GM23248 (cell line): ENCODE measurements around the gene AKAP13. TPM values are rescaled to one million over a fixed set of nuclear protein-coding genes. Genes with fewer than 3 reads are reported as not detected.

Experiments used
- DNase-seq: peaks from one replicate; pipeline ENCODE4 v3.0.0-alpha.2; 2015
- H2AFZ ChIP-seq: fragments of 200-600 bp; sonication (generic); 2 replicates; pipeline ENCODE4 v1.6.1; 2016; ENCODE audit warnings: antibody characterized with exemption
- H3F3A ChIP-seq: fragments of 200-600 bp; sonication (generic); 2 replicates; pipeline ENCODE4 v1.6.1; 2016; ENCODE audit warnings: mild to moderate bottlenecking, antibody characterized with exemption, mixed run types; ENCODE audit not compliant: insufficient read depth
- H3K27ac ChIP-seq: fragments of 200-600 bp; sonication (generic); 2 replicates; pipeline ENCODE4 v1.5.1; 2016; ENCODE audit warnings: mild to moderate bottlenecking
- H3K27me3 ChIP-seq: fragments of 200-600 bp; sonication (generic); replicated peaks from 2 replicates; pipeline ENCODE4 v1.6.1; 2016; ENCODE audit warnings: mild to moderate bottlenecking; ENCODE audit not compliant: insufficient read depth
- H3K36me3 ChIP-seq: fragments of 200-600 bp; sonication (generic); 2 replicates; pipeline ENCODE4 v1.6.1; 2016; ENCODE audit warnings: low read depth, mild to moderate bottlenecking
- H3K4me1 ChIP-seq: fragments of 200-600 bp; sonication (generic); 2 replicates; pipeline ENCODE4 v1.6.1; 2016; ENCODE audit warnings: mild to moderate bottlenecking; ENCODE audit not compliant: insufficient read depth
- H3K4me2 ChIP-seq: fragments of 200-600 bp; sonication (generic); one replicate; pipeline ENCODE4 v1.6.1; 2016; ENCODE audit warnings: mild to moderate bottlenecking; ENCODE audit not compliant: unreplicated experiment
- H3K4me3 ChIP-seq: fragments of 200-600 bp; sonication (generic); 2 replicates; pipeline ENCODE4 v1.5.1; 2016; ENCODE audit warnings: mild to moderate bottlenecking
- H3K79me2 ChIP-seq: fragments of 200-600 bp; sonication (generic); 2 replicates; pipeline ENCODE4 v1.6.1; 2016; ENCODE audit warnings: mild to moderate bottlenecking; ENCODE audit not compliant: insufficient read depth
- H3K9ac ChIP-seq: fragments of 200-600 bp; sonication (generic); 2 replicates; pipeline ENCODE4 v1.6.1; 2016; ENCODE audit warnings: mild to moderate bottlenecking
- H3K9me2 ChIP-seq: fragments of 200-600 bp; sonication (generic); 2 replicates; pipeline ENCODE4 v1.6.1; 2016; ENCODE audit warnings: mixed run types, mild to moderate bottlenecking, moderate library complexity; ENCODE audit not compliant: insufficient read depth
- H3K9me3 ChIP-seq: fragments of 200-600 bp; sonication (generic); one replicate; pipeline ENCODE4 v1.6.1; 2017; ENCODE audit warnings: low read depth
- H4K20me1 ChIP-seq: fragments of 200-600 bp; sonication (generic); 2 replicates; pipeline ENCODE4 v1.6.0; 2016; ENCODE audit not compliant: insufficient read depth
- EZH2 ChIP-seq: fragments of 200-600 bp; sonication (generic); IDR thresholded peaks from 2 replicates; pipeline ENCODE4 v1.6.1; 2018; ENCODE audit warnings: antibody characterized with exemption, mild to moderate bottlenecking; ENCODE audit not compliant: insufficient read depth, poor library complexity, severe bottlenecking
- EZH2phosphoT487 ChIP-seq: fragments of 200-600 bp; sonication (generic); IDR thresholded peaks from 2 replicates; pipeline ENCODE4 v1.6.1; 2018; ENCODE audit warnings: antibody characterized with exemption, moderate library complexity, mild to moderate bottlenecking, low read depth; ENCODE audit not compliant: insufficient read depth
- WGBS, 2 experiments: methylation state at CpG; one replicate each; pipeline ENCODE4 v1.1.6; 2015 to 2017; ENCODE audit warnings: low lambda C conversion rate in 2 of 2, low coverage in 1 of 2; ENCODE audit errors: missing lambda C conversion rate in 2 of 2; 5-methylcytosine and 5-hydroxymethylcytosine counted together
- in situ Hi-C: fragments of 300-500 bp; cut with MboI; formaldehyde crosslinking; loops from 2 replicates; pipeline ENCODE4 v1.15.0; 2020
- polyA plus RNA-seq: library from polyadenylated mRNA; unstranded; fragments of >200 nt; fragmentation: Nextera tagmentation; extraction: Ambion mirVana; gene quantifications from 2 replicates; pipeline ENCODE4 v1.2.1, GENCODE V29; 2016
- total RNA-seq: library from RNA; depleted of rRNA; stranded (reverse); fragments of >200 nt; shearing (Covaris generic); gene quantifications from 2 replicates; pipeline ENCODE4 v1.2.3, GENCODE V29; 2014

AKAP13 gene
- total and polyA plus RNA-seq, 2 experiments from 2014 or later, result 26.5 to 27.7 TPM

DNA sequence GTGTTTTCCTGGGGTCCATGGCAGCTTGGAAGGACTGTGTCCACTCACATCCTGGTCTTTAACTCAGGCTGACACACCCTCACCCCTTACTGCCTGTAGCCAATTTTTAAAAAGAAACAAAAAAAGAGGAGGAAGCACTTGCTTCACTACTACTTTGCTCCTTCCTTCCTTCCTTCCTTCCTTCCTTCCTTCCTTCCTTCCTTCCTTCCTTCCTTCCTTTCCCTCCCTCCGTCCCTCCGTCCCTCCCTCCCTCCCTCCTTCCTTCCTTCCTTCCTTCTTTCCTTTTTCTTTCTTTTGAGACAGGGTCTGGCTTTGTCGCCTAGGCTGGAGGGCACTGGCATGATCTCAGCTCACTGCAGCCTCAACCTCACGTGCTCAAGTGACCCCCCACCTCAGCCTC lies 25.5 kb upstream of the AKAP13 start:
- Histone ChIP-seq H3K27ac (no peak overlapping the region), H3K36me3 (no peaks in the 10 kb centered on the region), H4K20me1 (no peaks in the 10 kb centered on the region), H3K79me2 (no peaks in the 10 kb centered on the region), H3K4me2 (peak overlapping the region; percentile 34), H3K9ac (no peak overlapping the region), H3F3A (peaks cover 23% of the 10 kb centered on the region), H3K4me3 (no peak overlapping the region), H3K9me2 (no peaks in the 10 kb centered on the region), H3K9me3 (no peaks in the 10 kb centered on the region), H2AFZ (no peak overlapping the region), H3K27me3 (no peaks in the 10 kb centered on the region), H3K4me1 (peaks cover 22% of the 10 kb centered on the region)
- no peak for DNase-seq
- TF ChIP-seq EZH2phosphoT487 (no peak), EZH2 (no peak)
- WGBS, 2 experiments, result 85 to 88% methylated on average over 3 to 4 of the region's 4 CpGs
- in situ Hi-C loops, result no loop called here

- Histone ChIP-seq H3K4me1 (peaks cover 22% of the 10 kb centered on the region), H3K9ac (no peak overlapping the region), H3K27me3 (no peaks in the 10 kb centered on the region), H3K79me2 (no peaks in the 10 kb centered on the region), H3K27ac (no peak overlapping the region), H3K9me3 (no peaks in the 10 kb centered on the region), H4K20me1 (no peaks in the 10 kb centered on the region), H3K4me2 (no peak overlapping the region), H3K36me3 (no peaks in the 10 kb centered on the region), H3K4me3 (no peak overlapping the region), H3K9me2 (no peaks in the 10 kb centered on the region), H3F3A (peaks cover 23% of the 10 kb centered on the region), H2AFZ (no peak overlapping the region)
- DNase-seq, result no peak
- TF ChIP-seq EZH2phosphoT487, result no peak
- no peak for TF ChIP-seq EZH2
- in situ Hi-C loops, result no loop called here
- 74% methylated on average over 1 of the region's 1 CpG for WGBS, 2 experiments
Observed at GRCh38 chr15:85356276-85356675, 24.1 kb upstream of the AKAP13 start.

GRCh38 chr15:85361323-85361722 lies 19.1 kb upstream of the AKAP13 start:
- Histone ChIP-seq H3K4me2 (no peak overlapping the region), H3K79me2 (no peaks in the 10 kb centered on the region), H3K9me2 (no peaks in the 10 kb centered on the region), H3K27me3 (no peaks in the 10 kb centered on the region), H3K36me3 (no peaks in the 10 kb centered on the region), H3K4me1 (peaks cover 13% of the 10 kb centered on the region), H4K20me1 (no peaks in the 10 kb centered on the region), H2AFZ (no peak overlapping the region), H3K27ac (no peak overlapping the region), H3F3A (peaks cover 15% of the 10 kb centered on the region; the same call in 1 of the 2 replicates), H3K9ac (no peak overlapping the region), H3K4me3 (no peak overlapping the region), H3K9me3 (no peaks in the 10 kb centered on the region)
- 91 to 94% methylated on average over 4 of the region's 4 CpGs for WGBS, 2 experiments
- no peak for DNase-seq
- in situ Hi-C loops, result no loop called here
- TF ChIP-seq EZH2 (no peak), EZH2phosphoT487 (no peak)

- Histone ChIP-seq H3K9ac (no peak overlapping the region), H3K9me2 (no peaks in the 10 kb centered on the region), H3K27me3 (no peaks in the 10 kb centered on the region), H3K4me1 (peaks cover 9% of the 10 kb centered on the region), H3K79me2 (no peaks in the 10 kb centered on the region), H3K4me2 (no peak overlapping the region), H4K20me1 (no peaks in the 10 kb centered on the region), H3K9me3 (no peaks in the 10 kb centered on the region), H3K4me3 (no peak overlapping the region), H2AFZ (no peak overlapping the region), H3F3A (peaks cover 10% of the 10 kb centered on the region; the same call in 1 of the 2 replicates), H3K27ac (no peak overlapping the region), H3K36me3 (no peaks in the 10 kb centered on the region)
- DNase-seq, result no peak
- in situ Hi-C loops, result no loop called here
- 96 to 98% methylated on average over 6 of the region's 6 CpGs for WGBS, 2 experiments
- no peak for TF ChIP-seq EZH2phosphoT487
- TF ChIP-seq EZH2, result no peak
Observed at GRCh38 chr15:85362436-85363081, 17.8 kb upstream of the AKAP13 start.

DNA sequence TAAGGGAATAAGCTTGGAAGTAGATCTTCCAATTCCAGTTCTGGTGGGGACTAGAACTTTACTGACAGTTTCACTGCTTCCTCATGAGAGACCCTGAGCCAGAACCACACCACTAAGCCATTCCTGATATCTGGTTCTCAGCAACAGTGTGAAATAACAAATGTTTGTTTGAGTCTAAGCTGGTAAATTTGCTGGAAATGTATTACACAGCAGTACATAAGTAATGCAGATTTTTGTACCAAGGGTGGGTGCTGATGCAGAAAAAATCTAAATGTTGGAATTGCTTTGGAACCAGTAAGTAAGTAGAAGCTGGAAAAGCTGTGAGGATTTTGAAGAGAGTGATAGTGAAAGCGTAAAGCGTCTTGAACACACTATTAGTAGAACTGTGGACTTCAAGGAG lies 14.4 kb upstream of the AKAP13 start:
- Histone ChIP-seq H4K20me1 (no peaks in the 10 kb centered on the region), H3K9ac (no peak overlapping the region), H3K79me2 (no peaks in the 10 kb centered on the region), H3K36me3 (no peaks in the 10 kb centered on the region), H3K27ac (no peak overlapping the region), H3K4me2 (no peak overlapping the region), H3F3A (no peaks in the 10 kb centered on the region), H3K4me3 (no peak overlapping the region), H2AFZ (no peak overlapping the region), H3K27me3 (no peaks in the 10 kb centered on the region), H3K4me1 (no peaks in the 10 kb centered on the region), H3K9me2 (no peaks in the 10 kb centered on the region), H3K9me3 (no peaks in the 10 kb centered on the region)
- TF ChIP-seq EZH2, result no peak
- TF ChIP-seq EZH2phosphoT487, result no peak
- WGBS, 2 experiments, result 95 to 98% methylated on average over 2 of the region's 2 CpGs
- DNase-seq, result no peak
- in situ Hi-C loops, result no loop called here
